Vagina (tissue), 2 donors: ENCODE measurements around the gene ARHGAP32.

ENCODE experiments used
- CTCF ChIP-seq, 3 experiments: fragments of 450-650 bp in 2 of 3; fragments of 200-600 bp in 1 of 3; sonication (generic) in 1 of 3; IDR thresholded peaks; one replicate each; pipeline ENCODE4 v1.5.1; 2017 to 2019; ENCODE audit warnings: antibody characterized with exemption in 3 of 3, mild to moderate bottlenecking in 2 of 3, moderate library complexity in 2 of 3
- POLR2A ChIP-seq, 2 donors: fragments of 450-650 bp; IDR thresholded peaks; one replicate each; pipeline ENCODE4 v1.6.1; 2017; ENCODE audit warnings: antibody characterized with exemption in 2 of 2, mild to moderate bottlenecking in 2 of 2, moderate library complexity in 2 of 2

- no peak for TF ChIP-seq CTCF (IDR thresholded peaks at IDR 0.05)
- no peak for TF ChIP-seq POLR2A (IDR thresholded peaks at IDR 0.05)
These were observed 252.5 kb downstream of the ARHGAP32 start for GRCh38 chr11:128939591-128939990.
